Nephron progenitor cell (in vitro differentiated cells): ENCODE data around the gene BZW1.

ENCODE experiments used
- DNase-seq: peaks from one replicate; pipeline ENCODE4 v3.0.0; 2021
- H3K27ac Mint-ChIP-seq: 2 replicates; pipeline ENCODE4 v1.8.0; 2021; ENCODE audit warnings: mild to moderate bottlenecking, moderate library complexity, mixed read lengths
- H3K27me3 Mint-ChIP-seq: 2 replicates; pipeline ENCODE4 v1.8.0; 2021; ENCODE audit warnings: mild to moderate bottlenecking, low read depth, mixed read lengths; ENCODE audit not compliant: poor library complexity
- H3K36me3 Mint-ChIP-seq: 2 replicates; pipeline ENCODE4 v1.8.0; 2021; ENCODE audit warnings: low read depth, mixed read lengths
- H3K4me1 Mint-ChIP-seq: 2 replicates; pipeline ENCODE4 v1.8.0; 2021; ENCODE audit warnings: mixed read lengths
- H3K4me3 Mint-ChIP-seq: 2 replicates; pipeline ENCODE4 v1.8.0; 2021; ENCODE audit warnings: mild to moderate bottlenecking, moderate library complexity, mixed read lengths
- H3K9me3 Mint-ChIP-seq: 2 replicates; pipeline ENCODE4 v1.8.0; 2021; ENCODE audit warnings: mild to moderate bottlenecking, moderate library complexity, mixed read lengths
- TF ChIP-seq, protein P1 (sequence below): fragments of 200-600 bp; sonication (generic); IDR thresholded peaks from 2 replicates; pipeline ENCODE4 v1.5.0; 2021; ENCODE audit warnings: antibody characterized with exemption

BZW1 gene

DNA sequence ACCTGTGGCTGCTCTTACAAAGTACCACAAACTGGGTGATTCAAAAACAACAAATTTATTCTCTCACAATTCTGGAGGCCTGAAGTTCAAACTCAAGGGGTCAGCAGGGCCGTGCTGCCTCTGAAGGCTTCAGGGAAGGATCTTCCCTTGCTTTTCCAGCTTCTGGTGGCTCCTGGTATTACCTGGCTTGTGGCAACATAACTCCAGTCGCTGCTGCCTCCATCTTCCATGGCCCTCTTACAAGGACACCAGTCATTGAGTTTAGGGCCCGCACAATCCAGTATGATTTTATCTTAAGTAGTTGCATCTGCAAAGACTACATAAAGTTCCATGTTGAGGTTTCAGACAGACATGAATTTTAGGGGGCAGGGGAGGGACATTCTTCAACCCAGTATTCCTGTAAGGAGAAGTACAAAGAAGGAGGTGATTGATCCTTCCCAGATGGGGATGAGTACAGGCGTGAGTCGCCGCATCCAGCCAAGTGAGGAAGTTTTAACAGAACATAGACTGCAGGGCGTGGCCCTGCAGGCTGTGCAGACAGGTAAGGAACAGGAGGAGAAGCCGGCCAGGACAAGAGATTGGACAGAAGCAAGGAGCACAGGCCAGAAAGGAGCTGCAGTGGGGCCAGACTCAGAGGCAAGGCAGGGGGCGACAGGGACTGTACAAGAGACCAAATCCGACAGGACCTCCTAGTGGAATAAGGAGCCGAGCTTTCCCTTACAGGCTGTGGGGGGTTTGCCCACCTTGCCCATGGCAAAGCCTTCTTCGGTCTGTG, 44.4 kb upstream of the BZW1 start:
- Mint-ChIP-seq H3K27ac (no peak overlapping the region), H3K4me3 (no peak overlapping the region), H3K9me3 (peaks cover 5% of the 10 kb centered on the region), H3K36me3 (peaks cover under 1% of the 10 kb centered on the region), H3K4me1 (peaks cover 10% of the 10 kb centered on the region), H3K27me3 (peaks cover 23% of the 10 kb centered on the region)
- TF ChIP-seq, protein P1, sequence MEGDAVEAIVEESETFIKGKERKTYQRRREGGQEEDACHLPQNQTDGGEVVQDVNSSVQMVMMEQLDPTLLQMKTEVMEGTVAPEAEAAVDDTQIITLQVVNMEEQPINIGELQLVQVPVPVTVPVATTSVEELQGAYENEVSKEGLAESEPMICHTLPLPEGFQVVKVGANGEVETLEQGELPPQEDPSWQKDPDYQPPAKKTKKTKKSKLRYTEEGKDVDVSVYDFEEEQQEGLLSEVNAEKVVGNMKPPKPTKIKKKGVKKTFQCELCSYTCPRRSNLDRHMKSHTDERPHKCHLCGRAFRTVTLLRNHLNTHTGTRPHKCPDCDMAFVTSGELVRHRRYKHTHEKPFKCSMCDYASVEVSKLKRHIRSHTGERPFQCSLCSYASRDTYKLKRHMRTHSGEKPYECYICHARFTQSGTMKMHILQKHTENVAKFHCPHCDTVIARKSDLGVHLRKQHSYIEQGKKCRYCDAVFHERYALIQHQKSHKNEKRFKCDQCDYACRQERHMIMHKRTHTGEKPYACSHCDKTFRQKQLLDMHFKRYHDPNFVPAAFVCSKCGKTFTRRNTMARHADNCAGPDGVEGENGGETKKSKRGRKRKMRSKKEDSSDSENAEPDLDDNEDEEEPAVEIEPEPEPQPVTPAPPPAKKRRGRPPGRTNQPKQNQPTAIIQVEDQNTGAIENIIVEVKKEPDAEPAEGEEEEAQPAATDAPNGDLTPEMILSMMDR: no peak
- DNase-seq: no peak

- no peak for DNase-seq
- Mint-ChIP-seq H3K9me3 (peaks cover 22% of the 10 kb centered on the region), H3K36me3 (peaks cover 5% of the 10 kb centered on the region), H3K4me1 (peaks cover 12% of the 10 kb centered on the region), H3K27ac (no peak overlapping the region), H3K27me3 (peaks cover 13% of the 10 kb centered on the region), H3K4me3 (no peak overlapping the region)
- TF ChIP-seq, protein P1: no peak
These were observed 40.9 kb upstream of the BZW1 start for GRCh38 chr2:200770847-200771246.

DNA sequence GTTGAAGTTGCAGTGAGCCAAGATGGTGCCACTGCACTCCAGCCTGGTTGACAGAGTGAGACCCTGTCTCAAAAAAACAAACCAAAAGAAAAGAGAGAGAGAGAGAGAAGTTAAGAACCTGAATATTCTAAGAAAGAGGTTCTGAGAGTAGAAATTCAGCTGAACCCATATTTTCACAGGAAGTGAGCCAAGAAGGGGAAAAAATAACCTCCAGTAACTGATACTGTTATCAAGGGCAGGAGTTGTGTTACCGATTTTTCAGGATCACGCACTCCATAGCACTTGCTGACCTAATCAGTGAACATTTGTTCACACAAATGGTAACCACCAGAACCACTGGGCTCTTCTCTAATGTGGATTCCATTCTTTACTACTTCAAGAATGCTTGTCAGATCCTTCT, 39.1 kb upstream of the BZW1 start:
- Mint-ChIP-seq H3K36me3 (peaks cover 5% of the 10 kb centered on the region), H3K9me3 (peaks cover 22% of the 10 kb centered on the region), H3K4me3 (no peak overlapping the region), H3K27ac (no peak overlapping the region), H3K4me1 (peaks cover 8% of the 10 kb centered on the region), H3K27me3 (peaks cover 10% of the 10 kb centered on the region)
- DNase-seq: no peak
- TF ChIP-seq, protein P1: no peak

DNA sequence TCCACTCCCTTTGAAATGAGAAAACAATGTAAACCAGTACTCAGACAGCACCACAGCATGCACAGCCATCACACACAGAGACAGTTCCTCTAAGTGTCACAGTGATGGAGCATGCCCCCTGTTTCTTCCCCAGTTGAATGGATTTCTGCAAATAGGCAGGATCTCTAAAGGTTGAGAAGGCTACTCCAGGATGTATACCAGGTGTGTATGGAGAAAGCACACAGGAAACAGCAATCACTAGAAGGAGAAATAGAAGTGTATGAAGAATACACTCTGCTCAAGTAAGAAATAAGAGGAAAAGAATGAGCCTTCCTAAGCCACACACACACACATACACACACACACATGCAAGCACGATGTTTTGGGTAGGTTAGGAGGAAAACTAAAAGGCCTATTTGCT, 38.6 kb upstream of the BZW1 start:
- Mint-ChIP-seq H3K27ac (peak overlapping the region; percentile 39), H3K36me3 (peaks cover 5% of the 10 kb centered on the region), H3K4me1 (peaks cover 8% of the 10 kb centered on the region), H3K27me3 (peaks cover 7% of the 10 kb centered on the region), H3K4me3 (no peak overlapping the region), H3K9me3 (peaks cover 22% of the 10 kb centered on the region)
- DNase-seq: no peak
- TF ChIP-seq, protein P1: no peak

DNA sequence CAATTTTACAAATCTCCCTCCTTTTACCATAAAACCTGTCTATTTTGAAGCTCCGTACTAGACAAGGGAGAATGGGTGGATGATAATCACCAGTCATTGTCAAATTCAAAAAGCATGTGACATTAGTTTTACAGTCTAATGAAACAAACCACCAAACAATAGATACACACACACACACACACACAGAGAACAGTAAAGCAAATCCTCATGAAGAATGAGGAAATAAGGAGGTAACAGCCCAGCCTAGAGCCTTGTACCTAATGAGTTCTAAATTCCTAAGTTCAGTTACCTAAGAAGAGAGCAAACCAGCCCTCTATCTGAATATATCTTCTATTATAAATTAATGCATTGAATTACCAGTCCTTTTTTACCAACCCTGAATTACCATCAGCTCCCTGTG, 36.8 kb upstream of the BZW1 start:
- H3K36me3 Mint-ChIP-seq: peaks cover 5% of the 10 kb centered on the region
- H3K4me1 Mint-ChIP-seq: peaks cover 8% of the 10 kb centered on the region
- DNase-seq: no peak
- H3K27ac Mint-ChIP-seq: no peak overlapping the region
- H3K4me3 Mint-ChIP-seq: no peak overlapping the region
- H3K27me3 Mint-ChIP-seq: peaks cover 7% of the 10 kb centered on the region
- H3K9me3 Mint-ChIP-seq: peaks cover 22% of the 10 kb centered on the region
- TF ChIP-seq, protein P1: no peak

DNA sequence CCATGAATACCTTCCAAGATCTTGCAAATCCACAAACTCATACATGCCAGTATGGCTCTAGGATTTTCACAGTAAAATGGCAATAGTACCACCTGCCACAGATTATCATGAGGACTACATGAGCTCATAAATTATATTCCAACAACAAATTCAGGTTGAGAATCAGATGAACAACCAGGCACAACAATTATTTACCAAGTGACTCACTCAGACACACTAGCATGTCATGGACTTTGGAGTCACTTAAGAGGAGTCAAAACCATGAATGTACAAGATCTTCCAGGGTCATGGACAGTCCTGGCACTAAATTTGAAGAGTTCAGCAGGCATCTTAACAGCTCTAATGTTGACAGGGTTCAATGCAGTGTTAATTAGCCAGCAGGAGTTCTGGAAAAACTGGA, 34.4 kb upstream of the BZW1 start:
- peaks cover 4% of the 10 kb centered on the region for H3K27me3 Mint-ChIP-seq
- no peak overlapping the region for H3K4me3 Mint-ChIP-seq
- peaks cover 17% of the 10 kb centered on the region for H3K9me3 Mint-ChIP-seq
- H3K27ac Mint-ChIP-seq: no peak overlapping the region
- DNase-seq: no peak
- peaks cover 8% of the 10 kb centered on the region for H3K4me1 Mint-ChIP-seq
- TF ChIP-seq, protein P1: no peak
- peaks cover 4% of the 10 kb centered on the region for H3K36me3 Mint-ChIP-seq
